SW 1271 (cell line): ENCODE results near the gene MT2A.

ENCODE experiments used
- DNase-seq, 2 experiments: peaks; one replicate each; lab custom pipeline; 2025; lab: John Stamatoyannopoulos, UW

MT2A gene

DNA sequence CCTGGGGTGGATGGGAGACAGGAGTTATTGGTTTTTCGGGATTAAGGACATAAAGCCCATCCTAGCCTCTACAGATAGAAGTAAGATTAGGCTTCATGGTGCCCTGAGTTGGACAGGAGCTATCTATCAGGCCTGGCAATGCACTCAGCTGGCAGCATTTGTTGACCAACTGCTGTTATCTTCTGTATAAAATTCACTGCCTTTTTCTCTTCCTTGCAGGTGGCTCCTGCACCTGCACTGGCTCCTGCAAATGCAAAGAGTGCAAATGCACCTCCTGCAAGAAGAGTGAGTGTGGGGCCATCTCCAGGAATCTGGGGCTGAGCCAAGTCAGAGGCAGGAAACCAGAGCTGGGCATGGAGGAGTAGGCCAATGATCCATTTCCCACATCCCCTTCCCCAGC lies 30.7 kb downstream of the MT2A start:
- DNase-seq, result no peak

DNA sequence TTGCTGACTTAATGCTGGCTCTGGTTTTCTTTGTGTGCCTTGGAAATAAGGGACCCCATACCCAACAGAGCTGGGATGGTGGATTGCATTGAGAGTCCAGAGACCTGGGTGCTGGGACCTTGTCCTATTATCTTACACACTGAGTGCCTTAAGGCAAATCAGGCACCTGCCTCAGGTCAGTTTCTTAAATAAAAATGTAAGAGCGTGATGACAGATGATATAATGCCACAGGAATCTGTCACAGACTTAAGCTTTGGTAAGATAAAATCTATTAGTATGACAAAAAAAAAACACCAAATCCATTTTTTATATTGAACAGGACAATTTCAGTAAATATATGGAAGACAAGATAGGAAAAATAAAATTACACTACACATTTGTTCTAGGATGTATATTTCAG lies 31.7 kb downstream of the MT2A start:
- DNase-seq, result no peak

DNA sequence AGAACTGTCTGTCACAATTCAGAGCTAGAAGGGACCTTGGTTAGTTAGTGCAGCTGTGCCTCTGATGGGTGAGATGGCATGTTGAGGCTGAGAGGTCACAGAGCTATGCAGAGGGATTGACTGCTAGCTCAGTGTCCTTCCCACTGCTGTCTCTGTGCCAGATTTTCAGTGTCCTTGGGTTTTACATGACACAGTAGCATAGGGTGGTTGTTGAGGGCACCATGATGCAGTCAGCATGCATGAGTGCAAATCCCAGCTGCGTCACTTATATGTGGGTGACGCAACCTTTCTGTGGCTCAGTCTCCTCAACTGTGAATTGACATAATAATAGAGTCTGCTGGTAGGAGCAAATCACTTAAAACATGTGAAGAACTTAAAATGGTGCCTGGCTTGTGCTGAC lies 32.8 kb downstream of the MT2A start:
- no peak for DNase-seq

DNA sequence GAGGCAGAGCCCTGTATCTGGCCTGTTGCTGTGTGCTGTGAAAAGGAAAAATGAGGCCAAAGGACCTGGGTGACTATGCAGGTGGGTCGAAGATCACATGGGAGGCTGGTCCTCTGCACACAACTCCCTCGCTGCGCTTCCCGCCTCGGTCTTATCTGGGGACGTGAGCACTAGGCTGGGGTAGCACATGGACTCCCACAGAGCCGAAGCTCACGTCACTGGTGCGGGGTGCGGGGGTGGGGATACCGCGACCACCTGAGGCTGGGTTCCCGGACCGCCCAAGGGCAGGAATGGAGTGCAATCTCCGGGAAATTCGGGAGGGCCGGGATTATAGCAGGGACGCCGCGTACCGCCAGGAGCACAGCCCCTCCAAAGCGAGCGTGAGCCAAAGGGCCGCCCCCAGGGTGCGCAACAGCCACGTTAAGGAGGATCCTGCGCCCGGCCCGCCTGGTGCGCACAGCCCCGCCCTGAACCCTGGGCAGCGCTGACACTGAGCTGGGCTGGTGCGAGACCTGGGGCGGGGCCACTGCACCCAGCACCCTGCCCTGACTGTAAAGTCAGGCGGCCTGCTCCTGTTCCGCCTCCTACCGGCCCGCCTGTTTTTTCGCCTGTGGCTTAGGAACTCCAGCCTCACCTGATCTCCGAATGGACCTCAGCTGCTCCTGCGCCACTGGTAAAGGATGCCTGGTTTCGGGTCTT lies 34.8 kb downstream of the MT2A start:
- no peak for DNase-seq

DNA sequence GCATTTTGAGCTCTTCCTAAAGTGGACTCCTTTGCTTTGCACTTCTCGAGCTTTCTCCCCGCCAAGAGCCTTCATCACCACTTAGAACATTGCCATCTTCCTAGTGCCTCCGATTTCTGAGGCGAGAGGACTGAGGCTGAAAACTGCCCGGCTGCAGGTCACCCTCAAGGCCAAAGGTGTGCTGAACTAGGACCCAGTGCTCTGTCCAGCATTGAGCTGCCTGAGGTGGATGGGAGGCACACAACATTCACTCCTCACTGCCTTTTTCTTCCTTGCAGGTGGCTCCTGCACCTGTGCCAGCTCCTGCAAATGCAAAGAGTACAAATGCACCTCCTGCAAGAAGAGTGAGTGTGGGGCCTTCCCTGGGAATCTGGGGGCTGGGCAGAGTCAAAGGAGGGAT lies 35.4 kb downstream of the MT2A start:
- no peak for DNase-seq

DNA sequence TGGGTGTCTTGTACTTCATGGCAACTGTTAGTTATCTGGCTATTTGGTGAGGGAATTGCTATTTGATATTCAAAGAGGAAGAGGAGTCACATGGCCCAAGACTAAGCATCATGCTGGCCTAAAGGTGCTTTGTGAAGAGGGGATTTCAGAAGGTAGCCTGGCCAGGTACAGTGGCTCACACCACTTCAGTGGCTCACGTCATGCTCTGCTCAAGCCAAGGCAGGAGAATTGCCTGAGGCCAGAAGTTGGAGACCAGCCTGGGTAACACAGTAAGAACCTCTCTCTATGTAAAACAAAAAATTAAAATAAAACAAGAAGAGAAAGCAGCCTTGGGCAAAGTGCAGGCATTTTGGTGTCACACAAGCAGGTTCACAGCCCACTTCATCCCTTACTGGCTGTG lies 36.9 kb downstream of the MT2A start:
- DNase-seq, result no peak

DNA sequence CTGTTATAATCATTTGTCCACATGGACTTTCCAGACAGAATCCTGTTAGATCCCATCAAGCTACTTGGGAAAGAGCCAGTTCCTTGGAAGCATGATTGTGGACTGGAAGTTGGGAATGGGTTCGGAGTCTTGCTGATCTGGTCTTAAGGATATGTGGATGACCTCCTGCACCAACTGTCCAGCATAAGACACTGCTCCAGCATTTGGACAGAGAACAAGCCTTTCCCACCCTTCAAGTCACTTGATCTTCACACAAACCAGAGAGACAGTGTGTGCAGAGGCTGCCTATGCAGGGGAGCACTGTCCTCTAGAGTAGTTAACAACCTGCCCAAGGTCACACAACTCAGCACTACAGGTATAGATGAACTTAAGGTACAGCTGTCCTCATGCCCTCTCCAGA lies 37.5 kb downstream of the MT2A start:
- no peak for DNase-seq

DNA sequence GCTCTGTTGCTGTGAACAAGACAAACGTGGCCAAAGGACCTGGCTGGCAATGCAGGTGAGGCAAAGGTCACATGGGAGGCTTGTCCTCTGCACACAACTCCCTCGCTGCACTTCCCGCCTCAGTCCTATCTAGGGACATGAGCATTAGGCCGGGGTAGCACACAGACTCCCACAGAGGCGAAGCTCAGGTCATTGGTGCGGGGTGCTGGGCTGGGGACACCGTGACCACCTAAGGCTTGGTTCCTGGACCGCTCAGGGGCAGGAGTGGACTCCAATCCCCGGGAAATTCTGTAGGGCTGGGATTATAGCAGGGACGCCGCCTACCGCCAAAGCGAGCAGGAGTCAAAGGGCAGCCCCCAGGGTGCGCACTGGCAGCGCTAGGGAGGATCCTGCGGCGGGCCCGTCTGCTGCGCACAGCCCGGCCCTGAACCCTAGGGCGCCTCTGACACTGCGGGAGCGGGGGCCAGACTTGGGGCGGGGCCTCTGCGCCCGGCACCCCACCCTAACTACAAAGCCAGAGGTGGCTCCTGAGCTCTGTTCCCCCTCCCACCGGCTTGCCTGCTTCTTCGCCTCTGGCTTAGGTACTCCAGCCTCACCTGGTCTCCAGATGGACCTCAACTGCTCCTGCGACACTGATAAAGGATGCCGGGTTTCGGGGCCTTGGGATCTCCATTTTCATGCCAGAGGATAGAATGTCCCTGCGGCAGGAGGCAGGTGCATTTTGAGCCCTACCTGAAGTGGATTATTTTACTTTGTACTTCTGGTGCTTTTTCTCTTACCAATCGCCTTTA lies 39.5 kb downstream of the MT2A start:
- no peak for DNase-seq

DNA sequence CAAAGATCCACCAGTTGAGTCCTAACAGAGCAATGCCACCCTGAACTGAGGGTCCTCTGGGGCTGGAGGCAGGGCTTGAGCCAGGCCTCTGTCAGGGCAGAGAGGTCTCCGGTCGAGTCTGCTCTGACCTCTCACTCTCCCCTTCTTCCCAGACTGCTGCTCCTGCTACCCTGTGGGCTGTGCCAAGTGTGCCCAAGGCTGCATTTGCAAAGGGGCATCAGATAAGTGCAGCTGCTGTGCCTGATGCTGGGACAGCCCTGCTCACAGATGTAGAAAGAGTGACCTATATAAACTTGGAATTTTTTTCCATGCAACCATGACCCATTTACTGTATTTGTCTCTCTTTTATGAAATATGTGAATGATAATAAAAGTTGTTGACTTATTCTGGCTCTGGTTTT lies 40.9 kb downstream of the MT2A start:
- no peak for DNase-seq

DNA sequence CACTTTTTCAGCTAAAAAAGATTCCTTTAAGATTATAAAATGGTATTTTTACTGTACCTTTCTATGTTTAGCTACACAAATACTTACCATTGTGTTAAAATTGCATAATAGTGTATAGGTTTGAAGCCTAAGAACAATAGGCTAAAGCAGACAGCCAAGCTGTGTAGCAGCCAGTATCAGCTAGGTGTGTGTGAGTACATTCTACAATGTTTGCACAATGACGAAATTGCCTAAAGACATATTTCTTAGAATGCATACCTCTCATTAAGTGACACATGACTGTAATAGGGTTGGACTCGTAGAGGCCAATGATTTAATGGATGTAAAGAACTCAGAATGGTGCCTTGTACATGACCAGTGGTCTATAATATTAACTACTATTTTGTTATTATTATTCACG lies 41.4 kb downstream of the MT2A start:
- DNase-seq, result no peak

DNA sequence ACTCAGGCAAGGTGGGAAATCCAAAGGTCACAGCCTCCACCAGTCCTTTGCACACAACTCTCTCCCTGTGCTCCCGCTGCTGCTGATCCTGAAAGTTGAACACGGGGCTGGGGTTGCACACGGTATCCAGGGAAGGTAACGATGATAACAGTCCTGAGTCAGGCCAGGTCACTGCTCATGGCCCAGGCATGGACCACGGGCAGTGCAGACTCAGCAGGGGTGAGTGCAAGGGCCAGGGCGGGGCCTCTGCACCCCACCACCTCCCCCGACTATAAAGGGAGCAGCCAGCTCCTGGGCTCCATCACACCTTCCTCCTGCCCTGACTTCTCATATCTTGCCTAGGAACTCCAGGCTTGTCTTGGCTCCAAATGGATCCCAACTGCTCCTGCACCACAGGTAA lies 43.2 kb downstream of the MT2A start, which contains the start of gene MT1B:
TSS of gene MT1B (plus strand) at position 301 of the 400 bp plus-strand sequence. CDS start at position 369, 68 bp downstream.
- DNase-seq, result no peak

DNA sequence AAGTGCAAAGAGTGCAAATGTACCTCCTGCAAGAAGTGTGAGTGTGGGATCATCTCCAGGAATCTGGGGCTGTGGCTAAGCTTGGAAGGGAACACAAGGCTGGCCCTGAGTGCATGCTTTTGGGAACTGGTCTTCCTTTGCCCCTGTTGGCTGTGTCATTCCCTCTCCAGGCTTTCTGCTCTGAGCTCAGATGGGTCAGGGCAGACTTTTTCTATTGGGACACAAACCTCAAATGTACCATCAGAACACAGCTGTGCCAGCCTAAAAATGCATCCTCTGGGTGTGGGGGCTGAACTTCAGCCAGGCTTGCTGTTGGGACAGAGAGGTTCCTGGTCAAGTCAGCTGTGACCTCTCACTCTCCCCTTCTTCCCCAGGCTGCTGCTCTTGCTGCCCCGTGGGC lies 44.2 kb downstream of the MT2A start:
- DNase-seq, result no peak

DNA sequence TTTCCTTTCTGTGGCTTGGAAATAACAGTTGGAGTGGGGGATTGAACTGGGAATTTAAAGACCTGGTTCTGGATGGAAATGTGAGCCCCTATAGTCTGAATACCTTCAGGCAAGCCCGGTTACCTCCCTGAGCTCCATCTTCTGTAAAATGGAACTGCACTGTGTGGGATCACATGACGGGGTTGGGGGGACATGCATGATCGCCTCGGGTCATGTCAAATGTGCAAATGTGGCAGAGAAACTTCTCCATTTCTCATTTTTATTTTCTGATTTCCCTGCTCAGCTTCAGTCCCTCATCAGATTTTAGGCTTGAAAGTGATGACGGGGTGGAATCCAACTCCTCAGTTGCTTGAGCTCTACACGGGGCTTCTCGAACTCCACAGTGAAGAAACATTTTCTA lies 44.8 kb downstream of the MT2A start:
- no peak for DNase-seq

DNA sequence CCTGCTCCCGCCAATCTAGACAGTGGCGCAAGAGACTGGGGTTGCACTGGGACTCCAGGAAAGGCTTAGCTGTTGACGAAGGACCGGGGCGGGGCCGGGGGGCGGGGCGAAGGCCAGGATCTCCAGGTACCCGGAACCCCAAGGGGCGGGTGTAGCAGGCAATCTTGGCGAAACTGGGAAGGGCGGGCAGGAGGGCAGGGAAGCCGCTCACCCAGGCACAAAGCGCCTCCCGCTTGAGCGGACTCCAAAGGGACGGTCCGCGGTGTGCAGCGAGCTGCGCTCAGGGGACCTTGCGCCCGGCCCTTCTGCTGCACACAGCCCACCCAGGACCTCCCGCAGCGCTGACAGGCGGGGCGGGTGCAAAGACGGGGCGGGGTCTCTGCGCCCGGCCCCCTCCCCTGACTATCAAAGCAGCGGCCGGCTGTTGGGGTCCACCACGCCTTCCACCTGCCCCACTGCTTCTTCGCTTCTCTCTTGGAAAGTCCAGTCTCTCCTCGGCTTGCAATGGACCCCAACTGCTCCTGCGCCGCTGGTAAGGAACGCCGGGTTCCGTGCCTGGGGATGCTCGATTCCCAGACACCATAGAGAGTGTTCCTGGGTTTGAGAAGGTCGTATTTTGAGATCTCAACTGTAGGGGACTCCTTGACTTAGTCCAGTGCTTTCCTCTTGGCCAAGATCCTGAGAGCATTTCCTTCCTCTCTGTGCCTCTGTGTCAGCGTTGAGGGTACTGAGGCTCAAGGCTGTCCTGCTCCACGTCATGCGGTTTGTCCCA lies 49.4 kb downstream of the MT2A start, which contains the start of gene MT1F:
TSS of gene MT1F (plus strand) at position 405 of the 772 bp plus-strand sequence. CDS start at position 505, 100 bp downstream.
- DNase-seq, result no peak

DNA sequence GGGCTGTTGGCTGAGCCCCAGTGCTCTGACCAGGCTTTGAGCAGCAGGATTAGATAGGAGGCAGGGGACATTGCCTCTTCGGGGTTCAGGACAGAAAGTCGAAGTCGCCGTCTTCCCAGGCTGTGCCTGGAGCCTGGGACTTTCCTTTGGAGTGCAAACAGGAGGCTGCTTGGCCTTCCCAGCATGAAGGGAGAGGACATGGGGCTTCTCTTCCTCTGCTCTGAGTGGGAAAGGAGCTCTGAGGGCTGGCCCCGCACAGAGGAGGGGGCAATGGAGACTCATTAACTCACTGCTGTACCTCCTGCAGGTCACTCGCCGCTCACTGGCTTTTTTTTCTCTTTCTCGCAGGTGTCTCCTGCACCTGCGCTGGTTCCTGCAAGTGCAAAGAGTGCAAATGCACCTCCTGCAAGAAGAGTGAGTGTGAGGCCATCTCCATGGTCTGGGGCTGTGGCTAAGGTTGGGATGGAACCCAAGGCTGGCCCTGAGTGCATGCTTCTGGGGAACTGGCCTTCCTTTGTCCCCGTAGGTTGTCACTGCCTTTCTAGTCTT lies 50.0 kb downstream of the MT2A start:
- no peak for DNase-seq
